Left lung (tissue), 10 donors: Measurements from ENCODE around the gene ALMS1. TPM values are rescaled to one million over a fixed set of nuclear protein-coding genes. Genes with fewer than 3 reads are reported as not detected.

ENCODE experiments used
- ATAC-seq: fragments of 200-7000 bp; cut with Tn5 transposase; one replicate; pipeline ENCODE4 v1.9.1; 2020; ENCODE audit warnings: moderate library complexity
- DNase-seq, 4 donors: peaks; one replicate each; pipeline ENCODE4 v3.0.0-alpha.2; 2013 to 2020
- H3K27ac ChIP-seq, 2 donors: fragments of 200-600 bp; sonication (generic) in 1 of 2; one replicate each; pipeline versions ENCODE4 v1.5.0 to v1.8.0; 2020 to 2021
- H3K27me3 ChIP-seq, 2 donors: fragments of 200-600 bp; sonication (generic) in 1 of 2; one replicate each; pipeline versions ENCODE4 v1.5.0 to v1.8.0; 2020 to 2021
- H3K36me3 ChIP-seq, 2 donors: fragments of 200-600 bp; sonication (generic) in 1 of 2; one replicate each; pipeline versions ENCODE4 v1.5.0 to v1.8.0; 2020 to 2021
- H3K4me1 ChIP-seq, 2 donors: fragments of 200-600 bp; one replicate each; pipeline ENCODE4 v1.8.0; 2021
- H3K4me3 ChIP-seq, 2 donors: fragments of 200-600 bp; sonication (generic) in 1 of 2; one replicate each; pipeline versions ENCODE4 v1.5.0 to v1.8.0; 2020 to 2021; ENCODE audit warnings: mild to moderate bottlenecking in 1 of 2
- H3K9me3 ChIP-seq, 2 donors: fragments of 200-600 bp; sonication (generic) in 1 of 2; one replicate each; pipeline versions ENCODE4 v1.5.0 to v1.8.0; 2020 to 2021
- CTCF ChIP-seq, 2 donors: fragments of 200-600 bp; sonication (generic) in 1 of 2; IDR thresholded peaks; one replicate each; pipeline versions ENCODE4 v1.5.0 to v1.8.0; 2021; ENCODE audit warnings: antibody characterized with exemption in 2 of 2
- intact Hi-C, 2 donors: fragments of 100-400 bp; cut with DNase I; formaldehyde crosslinking; loops; one replicate each; pipeline versions ENCODE4 v1.11.2 to v1.14.2; 2022
- polyA plus RNA-seq, 6 donors: library from polyadenylated mRNA; unstranded; fragments of 120-200 nt; gene quantifications; one replicate each; pipeline ENCODE4 v1.2.1, GENCODE V29; 2013; ENCODE audit not compliant: insufficient read length in 6 of 6
- total RNA-seq, 2 donors: library from RNA; stranded (reverse); fragmentation: NEBNext Ultra II Directional; extraction: Animal tissue kit (Norgen Biotek cat#: 25700); gene quantifications; one replicate each; pipeline ENCODE4 v1.2.1, GENCODE V29; 2021
- donor health status: DM: no; HTN: yes; CAD: no.
- donor health status: DM: no; HTN: no; CAD: no.

ALMS1 gene
- total and polyA plus RNA-seq, 8 donors: 16.4 to 46.0 (median 39.7) TPM

DNA sequence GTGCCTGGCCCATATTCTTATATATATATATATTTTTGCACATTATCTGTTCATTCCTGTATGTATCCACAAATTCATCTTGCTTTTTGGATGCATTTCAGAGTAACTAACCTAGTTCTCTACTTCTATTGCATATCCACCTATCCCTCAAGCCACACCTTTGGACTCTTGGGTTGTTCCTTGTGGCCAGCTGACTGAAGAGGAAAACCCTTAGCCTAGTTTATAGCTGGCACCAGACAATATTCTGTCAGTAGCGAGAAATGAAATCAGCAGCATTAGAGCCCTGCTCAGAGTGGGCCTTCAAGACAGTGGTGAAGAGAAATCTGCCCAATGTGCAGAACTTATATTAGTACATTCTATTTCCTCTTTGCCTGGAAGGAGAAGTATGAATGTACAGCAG lies 19.6 kb upstream of the ALMS1 start:
- Histone ChIP-seq H3K27ac (no peak overlapping the region), H3K4me1 (no peaks in the 10 kb centered on the region), H3K36me3 (no peaks in the 10 kb centered on the region), H3K4me3 (no peak overlapping the region), H3K27me3 (no peaks in the 10 kb centered on the region), H3K9me3 (no peaks in the 10 kb centered on the region)
- DNase-seq (no peak), ATAC-seq (no peak)
- no peak for TF ChIP-seq CTCF (IDR thresholded peaks at IDR 0.05)
- intact Hi-C loops: no loop called here

DNA sequence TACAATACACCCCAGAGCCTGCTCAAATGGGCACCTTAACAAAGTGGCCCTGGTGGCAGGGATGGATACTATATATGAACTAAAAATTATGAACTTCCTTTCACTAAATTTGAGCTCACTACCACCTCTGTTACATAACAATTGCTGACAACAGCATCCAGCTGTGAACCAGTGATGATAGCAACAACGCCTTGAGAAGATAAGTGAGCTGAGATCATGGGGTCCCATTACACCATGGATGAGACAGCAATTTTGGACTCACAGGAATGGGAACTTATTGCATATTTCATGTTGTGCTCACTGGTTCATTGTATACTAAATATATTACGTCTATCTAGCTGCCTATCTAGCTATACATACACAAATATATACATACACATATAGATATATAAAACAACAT lies 16.9 kb upstream of the ALMS1 start:
- no peak for DNase-seq
- ATAC-seq: no peak
- Histone ChIP-seq H3K4me3 (no peak overlapping the region), H3K36me3 (no peaks in the 10 kb centered on the region), H3K4me1 (no peaks in the 10 kb centered on the region), H3K9me3 (no peaks in the 10 kb centered on the region), H3K27me3 (peaks cover 0 to 8% of the 10 kb centered on the region in 2 donors), H3K27ac (no peak overlapping the region)
- no peak for TF ChIP-seq CTCF (IDR thresholded peaks at IDR 0.05)
- intact Hi-C loops: no loop called here

DNA sequence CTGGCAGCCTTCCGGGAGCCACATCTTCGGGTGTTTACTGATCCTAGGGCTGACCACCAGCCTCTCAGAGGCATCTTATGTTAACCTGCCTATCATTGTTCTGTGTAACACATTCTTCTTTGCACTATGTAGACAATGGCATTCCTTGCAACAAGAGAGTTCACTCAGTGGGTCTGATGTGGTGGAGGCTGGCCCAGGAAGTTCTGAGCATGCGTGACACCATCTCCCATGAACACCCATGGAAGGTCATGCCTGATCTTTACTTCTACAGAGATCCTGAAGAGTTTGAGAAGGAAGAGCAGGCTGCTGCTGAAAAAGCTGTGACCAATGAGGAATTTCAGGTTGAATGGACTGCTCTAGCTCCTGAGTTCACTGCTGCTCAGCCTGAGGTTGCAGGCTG lies 15.3 kb upstream of the ALMS1 start:
- Histone ChIP-seq H3K4me3 (no peak overlapping the region), H3K9me3 (no peaks in the 10 kb centered on the region), H3K4me1 (no peaks in the 10 kb centered on the region), H3K27me3 (peaks cover 0 to 8% of the 10 kb centered on the region in 2 donors), H3K36me3 (no peaks in the 10 kb centered on the region), H3K27ac (no peak overlapping the region)
- no peak for DNase-seq
- intact Hi-C loops: no loop called here
- no peak for TF ChIP-seq CTCF (IDR thresholded peaks at IDR 0.05)
- ATAC-seq: no peak

GRCh38 chr2:73373344-73373743 lies 12.3 kb upstream of the ALMS1 start:
- intact Hi-C loops: no loop called here
- Histone ChIP-seq H3K4me1 (no peaks in the 10 kb centered on the region), H3K27me3 (peaks cover 0 to 25% of the 10 kb centered on the region in 2 donors), H3K36me3 (no peaks in the 10 kb centered on the region), H3K9me3 (peaks cover 0 to 1% of the 10 kb centered on the region in 2 donors), H3K4me3 (no peak overlapping the region), H3K27ac (no peak overlapping the region)
- ATAC-seq (no peak), DNase-seq (no peak)
- no peak for TF ChIP-seq CTCF (IDR thresholded peaks at IDR 0.05)

- intact Hi-C loops: no loop called here
- ATAC-seq: no peak
- Histone ChIP-seq H3K9me3 (peaks cover 0 to 1% of the 10 kb centered on the region in 2 donors), H3K4me3 (no peak overlapping the region), H3K27me3 (peaks cover 0 to 34% of the 10 kb centered on the region in 2 donors), H3K4me1 (no peaks in the 10 kb centered on the region), H3K27ac (no peak overlapping the region), H3K36me3 (no peaks in the 10 kb centered on the region)
- no peak for TF ChIP-seq CTCF (IDR thresholded peaks at IDR 0.05)
- DNase-seq: no peak
Observed at GRCh38 chr2:73374269-73374668, 11.4 kb upstream of the ALMS1 start.
